GM23338 (cell line): ENCODE measurements around the gene PCDH1. TPM values are rescaled to one million over a fixed set of nuclear protein-coding genes. Genes with fewer than 3 reads are reported as not detected.

ENCODE experiments used
- ATAC-seq: fragments of 200-7000 bp; cut with Tn5 transposase; 3 replicates; pipeline ENCODE4 v1.9.1; 2020
- DNase-seq: peaks from one replicate; pipeline ENCODE4 v3.0.0-alpha.2; 2015; ENCODE audit warnings: low spot score
- H2AFZ ChIP-seq: fragments of 200-600 bp; sonication (generic); 2 replicates; pipeline ENCODE4 v1.8.0; 2016; ENCODE audit warnings: antibody characterized with exemption, mild to moderate bottlenecking, moderate library complexity
- H3F3A ChIP-seq: fragments of 200-600 bp; sonication (generic); replicated peaks from 2 replicates; pipeline ENCODE4 v1.8.0; 2017; ENCODE audit warnings: antibody characterized with exemption, mixed run types, low read depth
- H3K27ac ChIP-seq: fragments of 200-600 bp; sonication (generic); 2 replicates; pipeline ENCODE4 v1.6.1; 2016; ENCODE audit warnings: low read depth
- H3K27me3 ChIP-seq: fragments of 200-600 bp; sonication (generic); 2 replicates; pipeline ENCODE4 v1.8.0; 2016; ENCODE audit warnings: mild to moderate bottlenecking, mixed run types, moderate library complexity; ENCODE audit not compliant: insufficient read depth
- H3K36me3 ChIP-seq: fragments of 200-600 bp; sonication (generic); 2 replicates; pipeline ENCODE4 v1.8.0; 2016; ENCODE audit warnings: mild to moderate bottlenecking; ENCODE audit not compliant: insufficient read depth
- H3K4me1 ChIP-seq: fragments of 200-600 bp; sonication (generic); 2 replicates; pipeline ENCODE4 v1.8.0; 2016; ENCODE audit warnings: mild to moderate bottlenecking, moderate library complexity; ENCODE audit not compliant: insufficient read depth
- H3K4me2 ChIP-seq: fragments of 200-600 bp; sonication (generic); 2 replicates; pipeline ENCODE4 v1.7.1; 2017; ENCODE audit warnings: mixed run types
- H3K4me3 ChIP-seq: fragments of 200-600 bp; sonication (generic); 2 replicates; pipeline ENCODE4 v1.6.1; 2016; ENCODE audit warnings: mixed run types
- H3K79me2 ChIP-seq: fragments of 200-600 bp; sonication (generic); replicated peaks from 2 replicates; pipeline ENCODE4 v1.8.0; 2017; ENCODE audit warnings: mild to moderate bottlenecking; ENCODE audit not compliant: insufficient read depth
- H3K9me2 ChIP-seq: fragments of 200-600 bp; sonication (generic); 2 replicates; pipeline ENCODE4 v1.8.0; 2017; ENCODE audit not compliant: insufficient read depth
- H4K20me1 ChIP-seq: fragments of 200-600 bp; sonication (generic); replicated peaks from 2 replicates; pipeline ENCODE4 v1.8.0; 2017; ENCODE audit warnings: mild to moderate bottlenecking; ENCODE audit not compliant: insufficient read depth
- H3K27ac Mint-ChIP-seq: 2 replicates; pipeline ENCODE4 v1.8.0; 2020; ENCODE audit warnings: inconsistent platforms, mild to moderate bottlenecking, moderate library complexity, mixed read lengths
- H3K27me3 Mint-ChIP-seq: 3 replicates; pipeline ENCODE4 v1.8.0; 2022; ENCODE audit warnings: low read depth, mild to moderate bottlenecking, moderate library complexity, mixed read lengths, inconsistent platforms; ENCODE audit not compliant: insufficient read depth, poor library complexity
- H3K36me3 Mint-ChIP-seq: 3 replicates; pipeline ENCODE4 v1.8.0; 2021; ENCODE audit warnings: low read depth, mild to moderate bottlenecking, inconsistent platforms, moderate library complexity, mixed read lengths
- H3K4me1 Mint-ChIP-seq: 3 replicates; pipeline ENCODE4 v1.8.0; 2020; ENCODE audit warnings: mild to moderate bottlenecking, inconsistent platforms, mixed read lengths
- H3K4me3 Mint-ChIP-seq: 3 replicates; pipeline ENCODE4 v1.8.0; 2021; ENCODE audit warnings: moderate library complexity, mild to moderate bottlenecking, inconsistent platforms, mixed read lengths
- H3K9me3 Mint-ChIP-seq: 3 replicates; pipeline ENCODE4 v1.8.0; 2020; ENCODE audit warnings: moderate library complexity, mild to moderate bottlenecking, inconsistent platforms, mixed read lengths
- CREB1 ChIP-seq: fragments of 250-450 bp; sonication (Bioruptor Pico); IDR thresholded peaks from 2 replicates; pipeline ENCODE4 v1.5.0; 2020; ENCODE audit warnings: low read depth, mild to moderate bottlenecking, moderate library complexity
- ETS1 ChIP-seq: IDR thresholded peaks from 2 replicates; pipeline ENCODE4 v1.6.1; 2016; ENCODE audit warnings: antibody characterized with exemption
- EZH2 ChIP-seq: fragments of 200-600 bp; sonication (generic); IDR thresholded peaks from one replicate; pipeline ENCODE4 v1.8.0; 2017; ENCODE audit warnings: antibody characterized with exemption, mild to moderate bottlenecking, low read depth; ENCODE audit not compliant: unreplicated experiment
- JUNB ChIP-seq: IDR thresholded peaks from one replicate; pipeline ENCODE4 v1.6.1; 2016; ENCODE audit warnings: antibody characterized with exemption; ENCODE audit not compliant: unreplicated experiment
- NANOG ChIP-seq: IDR thresholded peaks from 2 replicates; pipeline ENCODE4 v1.6.1; 2016; ENCODE audit warnings: antibody characterized with exemption, borderline replicate concordance
- POLR2AphosphoS5 ChIP-seq: IDR thresholded peaks from 2 replicates; pipeline ENCODE4 v1.6.1; 2016; ENCODE audit warnings: antibody characterized with exemption, low read depth
- STAT1 ChIP-seq: IDR thresholded peaks from one replicate; pipeline ENCODE4 v1.6.1; 2016; ENCODE audit warnings: antibody characterized with exemption; ENCODE audit not compliant: unreplicated experiment
- ZNF114 ChIP-seq: fragments of 250-450 bp; sonication (Bioruptor Pico); IDR thresholded peaks from 2 replicates; pipeline ENCODE4 v1.5.0; 2020; ENCODE audit warnings: mild to moderate bottlenecking, moderate library complexity
- ZNF462 ChIP-seq: fragments of 250-450 bp; sonication (Bioruptor Pico); IDR thresholded peaks from 2 replicates; pipeline ENCODE4 v1.5.0; 2020; ENCODE audit warnings: mild to moderate bottlenecking, moderate library complexity
- polyA plus RNA-seq: library from polyadenylated mRNA; unstranded; fragments of >200 nt; fragmentation: Nextera tagmentation; extraction: Ambion mirVana; gene quantifications from 2 replicates; pipeline ENCODE4 v1.2.1, GENCODE V29; 2016
- total RNA-seq: library from RNA; depleted of rRNA; stranded (reverse); fragments of >200 nt; shearing (Covaris generic); gene quantifications from 2 replicates; pipeline ENCODE4 v1.2.3, GENCODE V29; 2014
- TF ChIP-seq, protein P1 (sequence below): IDR thresholded peaks from one replicate; pipeline ENCODE4 v1.6.1; 2018; ENCODE audit warnings: antibody characterized with exemption; ENCODE audit not compliant: unreplicated experiment

The PCDH1 gene
- total and polyA plus RNA-seq, 2 experiments from 2014 or later, result 26.2 to 183 TPM

- Histone ChIP-seq H3F3A (peaks cover 9% of the 10 kb centered on the region; the same call in 1 of the 2 replicates), H2AFZ (no peak overlapping the region), H4K20me1 (peaks cover 18% of the 10 kb centered on the region; the same call in 1 of the 2 replicates), H3K27ac (0 out of 2 replicates have a peak overlapping the region, but pooled peaks have one; percentile 45), H3K27me3 (no peaks in the 10 kb centered on the region), H3K4me2 (no peak overlapping the region), H3K36me3 (peaks cover 29% of the 10 kb centered on the region; the same call in 1 of the 2 replicates), H3K79me2 (peaks cover 29% of the 10 kb centered on the region), H3K4me3 (no peak overlapping the region), H3K4me1 (peaks cover 18% of the 10 kb centered on the region), H3K9me2 (no peaks in the 10 kb centered on the region)
- Mint-ChIP-seq H3K36me3 (peaks cover 76% of the 10 kb centered on the region), H3K27ac (no peak overlapping the region), H3K4me1 (peaks cover 61% of the 10 kb centered on the region), H3K27me3 (peaks cover 16% of the 10 kb centered on the region), H3K4me3 (no peak overlapping the region; the same call in 2 of the 3 replicates), H3K9me3 (no peaks in the 10 kb centered on the region)
- no peak for DNase-seq
- no peak for ATAC-seq
- TF ChIP-seq ETS1 (no peak), STAT1 (no peak), JUNB (no peak), CREB1 (CRISPR knock-in tag) (no peak), NANOG (no peak), POLR2AphosphoS5 (no peak), EZH2 (no peak), ZNF114 (CRISPR knock-in tag) (no peak), ZNF462 (CRISPR knock-in tag) (no peak)
- TF ChIP-seq, protein P1, sequence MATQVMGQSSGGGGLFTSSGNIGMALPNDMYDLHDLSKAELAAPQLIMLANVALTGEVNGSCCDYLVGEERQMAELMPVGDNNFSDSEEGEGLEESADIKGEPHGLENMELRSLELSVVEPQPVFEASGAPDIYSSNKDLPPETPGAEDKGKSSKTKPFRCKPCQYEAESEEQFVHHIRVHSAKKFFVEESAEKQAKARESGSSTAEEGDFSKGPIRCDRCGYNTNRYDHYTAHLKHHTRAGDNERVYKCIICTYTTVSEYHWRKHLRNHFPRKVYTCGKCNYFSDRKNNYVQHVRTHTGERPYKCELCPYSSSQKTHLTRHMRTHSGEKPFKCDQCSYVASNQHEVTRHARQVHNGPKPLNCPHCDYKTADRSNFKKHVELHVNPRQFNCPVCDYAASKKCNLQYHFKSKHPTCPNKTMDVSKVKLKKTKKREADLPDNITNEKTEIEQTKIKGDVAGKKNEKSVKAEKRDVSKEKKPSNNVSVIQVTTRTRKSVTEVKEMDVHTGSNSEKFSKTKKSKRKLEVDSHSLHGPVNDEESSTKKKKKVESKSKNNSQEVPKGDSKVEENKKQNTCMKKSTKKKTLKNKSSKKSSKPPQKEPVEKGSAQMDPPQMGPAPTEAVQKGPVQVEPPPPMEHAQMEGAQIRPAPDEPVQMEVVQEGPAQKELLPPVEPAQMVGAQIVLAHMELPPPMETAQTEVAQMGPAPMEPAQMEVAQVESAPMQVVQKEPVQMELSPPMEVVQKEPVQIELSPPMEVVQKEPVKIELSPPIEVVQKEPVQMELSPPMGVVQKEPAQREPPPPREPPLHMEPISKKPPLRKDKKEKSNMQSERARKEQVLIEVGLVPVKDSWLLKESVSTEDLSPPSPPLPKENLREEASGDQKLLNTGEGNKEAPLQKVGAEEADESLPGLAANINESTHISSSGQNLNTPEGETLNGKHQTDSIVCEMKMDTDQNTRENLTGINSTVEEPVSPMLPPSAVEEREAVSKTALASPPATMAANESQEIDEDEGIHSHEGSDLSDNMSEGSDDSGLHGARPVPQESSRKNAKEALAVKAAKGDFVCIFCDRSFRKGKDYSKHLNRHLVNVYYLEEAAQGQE, result no peak
Measured at GRCh38 chr5:141861194-141861593, 17.0 kb downstream of the PCDH1 start.
